GM18858 (cell line): ENCODE data around the gene CNOT1.

Experiments
- ATAC-seq: cut with Tn5 transposase; IDR thresholded peaks from one replicate; pipeline ENCODE4 v1.9.1; 2021; ENCODE audit not compliant: unreplicated experiment

The CNOT1 gene

DNA sequence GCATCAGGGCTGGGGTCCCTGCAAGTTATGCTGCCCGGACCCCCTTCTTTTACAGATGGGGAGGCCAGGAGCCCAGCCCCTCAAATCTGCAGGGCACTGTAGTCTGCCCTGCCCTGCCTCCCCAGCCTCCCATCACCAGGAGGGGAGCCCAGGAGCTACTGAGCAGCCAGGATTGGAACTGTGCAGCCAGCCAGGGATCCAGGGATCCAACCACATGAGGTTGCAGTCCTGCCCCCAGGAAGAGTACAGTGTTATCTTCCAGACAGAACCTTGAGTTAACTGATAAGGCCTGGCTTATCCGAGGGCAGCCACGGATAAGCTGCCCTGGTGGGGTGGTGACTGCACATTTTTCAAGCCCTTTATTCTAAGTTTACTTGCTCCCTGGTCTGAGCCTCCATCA lies 141.1 kb downstream of the CNOT1 start:
- ATAC-seq = no peak

DNA sequence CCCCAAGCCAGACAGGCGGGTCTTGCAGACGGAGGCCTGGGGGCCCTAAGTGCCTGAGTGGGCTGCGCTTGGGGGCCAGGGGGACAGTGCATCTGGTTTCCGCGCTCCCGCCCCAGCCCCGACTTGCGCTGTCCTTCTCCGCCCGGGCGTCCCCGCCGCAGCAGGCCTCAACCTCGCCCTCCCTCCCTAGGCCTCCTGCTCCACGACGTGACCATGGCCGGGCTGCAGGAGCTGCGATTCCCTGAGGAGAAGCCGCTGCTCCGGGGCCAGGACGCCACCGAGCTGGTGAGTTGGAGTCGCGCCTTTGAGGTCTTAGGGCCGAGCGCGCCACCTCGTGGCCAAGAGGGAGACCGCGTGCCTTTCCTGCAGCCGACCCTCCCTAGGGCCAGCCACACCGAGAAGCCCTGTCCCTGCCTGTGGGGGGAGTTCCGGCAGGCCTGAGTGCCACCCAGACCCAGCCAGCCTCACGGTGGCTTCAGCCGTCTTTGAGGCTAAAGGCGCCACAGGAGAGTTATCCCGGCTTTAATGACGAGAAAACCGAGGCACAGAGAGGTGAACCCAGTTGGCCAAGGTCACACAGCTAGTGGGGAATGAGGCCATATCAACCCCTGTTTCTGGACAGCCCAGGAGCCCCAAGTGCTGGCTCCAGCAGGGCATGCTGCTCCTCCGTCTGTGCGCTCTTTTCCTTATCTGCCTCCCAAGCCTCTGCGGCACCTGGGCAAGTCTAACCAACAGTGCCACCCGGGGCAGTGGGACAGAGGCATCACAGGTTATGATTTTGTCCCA lies 141.9 kb downstream of the CNOT1 start:
- ATAC-seq = no peak

- ATAC-seq = no peak
Observed at GRCh38 chr16:58485184-58485887, 144.3 kb downstream of the CNOT1 start.

GRCh38 chr16:58481931-58482330 lies 147.7 kb downstream of the CNOT1 start:
- no peak for ATAC-seq

GRCh38 chr16:58481226-58481869 lies 148.3 kb downstream of the CNOT1 start:
- ATAC-seq = no peak

GRCh38 chr16:58478427-58478826 lies 151.2 kb downstream of the CNOT1 start:
- ATAC-seq = no peak

DNA sequence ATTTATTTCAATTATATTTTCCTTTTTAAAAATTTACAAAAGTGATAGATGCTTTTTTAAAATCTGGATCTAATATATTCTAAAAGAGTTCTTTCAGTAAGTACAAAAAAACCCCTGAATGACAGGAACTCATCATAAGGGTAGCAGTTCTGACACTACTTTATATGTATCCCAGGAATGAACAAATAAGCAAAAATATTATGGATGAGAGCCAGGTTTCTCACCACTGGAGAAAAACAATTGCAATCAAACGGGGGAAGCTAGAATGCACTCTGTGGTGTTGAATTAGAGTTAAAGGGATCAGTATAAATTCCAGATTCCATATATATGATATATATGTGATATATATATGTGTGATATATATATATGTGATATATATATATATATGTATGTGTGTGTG lies 152.8 kb downstream of the CNOT1 start:
- ATAC-seq = no peak

DNA sequence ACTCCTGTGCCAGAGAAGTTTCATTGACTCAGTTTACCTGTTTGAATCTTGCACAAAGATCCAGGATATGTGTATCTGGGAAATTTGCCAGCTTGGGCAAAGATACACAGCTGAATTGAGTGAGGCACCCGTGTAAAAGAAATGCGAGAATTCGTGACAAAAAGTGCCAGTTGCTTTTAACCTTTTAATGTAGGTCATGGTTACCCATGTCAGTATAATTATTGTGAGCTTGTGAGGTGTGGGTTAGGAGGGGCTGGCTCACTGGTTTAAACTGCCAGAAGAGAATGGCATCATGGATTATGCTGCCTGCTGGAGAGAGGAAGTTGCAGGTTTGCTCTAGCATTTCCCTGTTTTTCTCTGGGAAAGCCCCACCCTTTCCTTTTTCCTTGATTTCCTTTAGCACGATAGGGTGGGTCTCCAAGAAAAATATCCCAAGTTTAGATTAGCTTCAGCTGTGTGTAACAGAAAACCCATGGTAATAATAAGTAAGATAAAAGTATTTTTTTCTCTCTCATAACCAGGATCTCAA lies 154.5 kb downstream of the CNOT1 start:
- no peak for ATAC-seq

- ATAC-seq = no peak
Observed at GRCh38 chr16:58474296-58474695, 155.3 kb downstream of the CNOT1 start.

DNA sequence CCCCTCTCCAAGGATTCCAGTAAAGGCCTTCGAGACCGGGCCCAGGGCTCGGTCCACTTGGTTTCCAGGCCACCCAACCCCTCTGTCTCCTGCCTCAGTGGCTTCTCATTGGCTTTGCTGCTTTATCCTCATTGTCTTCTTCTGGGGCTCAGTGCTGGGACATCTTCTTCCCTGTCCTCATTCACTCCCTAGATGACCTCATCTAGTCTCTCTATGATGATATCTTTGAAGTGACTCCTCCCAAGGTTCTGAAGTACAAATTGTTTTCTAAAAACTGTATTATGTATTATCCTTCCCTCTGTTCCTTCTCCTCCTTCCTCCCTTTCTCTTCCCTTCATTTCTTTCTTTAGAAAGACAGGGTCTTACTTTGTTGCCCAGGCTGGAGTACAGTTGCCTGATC lies 156.8 kb downstream of the CNOT1 start:
- no peak for ATAC-seq

- ATAC-seq = no peak
Observed at GRCh38 chr16:58472266-58472665, 157.4 kb downstream of the CNOT1 start.

DNA sequence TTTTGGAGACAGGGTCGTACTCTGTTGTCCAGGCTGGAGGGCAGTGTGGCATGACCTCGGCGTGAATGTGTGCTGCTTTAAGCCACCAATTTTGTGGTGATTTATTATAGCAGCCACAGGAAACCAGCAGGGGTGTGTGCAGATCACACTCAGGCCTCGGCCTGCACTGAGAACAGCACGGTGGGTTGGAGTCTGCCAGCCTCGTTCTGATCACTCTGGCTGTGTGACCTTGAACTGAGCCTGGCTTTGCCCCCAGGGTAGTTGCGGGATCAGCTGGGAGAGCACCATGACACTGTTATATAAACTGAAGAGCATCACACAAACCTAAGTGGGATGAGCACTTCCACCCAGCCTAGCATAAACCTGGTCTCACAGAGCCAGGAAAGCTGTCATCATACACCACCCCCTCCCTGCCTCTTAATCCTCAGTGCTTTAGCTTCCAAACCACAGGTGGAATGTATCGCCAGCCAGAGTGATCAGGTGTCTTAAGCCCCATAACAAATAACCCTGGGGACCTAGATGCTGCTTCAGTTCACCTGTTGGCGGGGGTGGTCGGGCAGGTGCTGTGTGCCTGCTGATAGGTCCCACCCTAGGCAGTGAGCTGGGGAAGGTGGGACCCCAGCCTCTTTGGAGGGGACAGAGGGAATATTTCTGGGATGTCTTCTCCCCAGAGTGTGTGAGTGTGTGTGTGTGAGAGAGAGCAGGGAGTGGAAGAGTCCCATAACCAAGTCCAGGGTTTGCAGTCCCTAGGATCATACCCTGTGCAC lies 158.2 kb downstream of the CNOT1 start:
- no peak for ATAC-seq
